Lung (tissue), 12 donors: Measurements from ENCODE around the gene IFNW1. TPM values are rescaled to one million over a fixed set of nuclear protein-coding genes. Genes with fewer than 3 reads are reported as not detected.
A peak's percentile ranks its signal among the peaks of the same experiment; 100 is the strongest.

Experiments
- ATAC-seq: fragments of 200-7000 bp; cut with Tn5 transposase; one replicate; pipeline ENCODE4 v1.9.1; 2020; ENCODE audit warnings: moderate number of reproducible peaks; ENCODE audit not compliant: insufficient read depth, low FRiP score
- DNase-seq, 3 donors: peaks; one replicate each; pipeline ENCODE4 v3.0.0-alpha.2; 2013 to 2017
- H3K27ac ChIP-seq, 2 donors: one replicate each; pipeline ENCODE4 v1.5.1; 2013; ENCODE audit warnings: mild to moderate bottlenecking in 2 of 2, moderate library complexity in 2 of 2, control low read depth in 1 of 2, inconsistent platforms in 1 of 2, low read depth in 1 of 2, low read length in 1 of 2
- H3K27me3 ChIP-seq, 3 donors: one replicate each; pipeline ENCODE4 v1.5.1; 2013; ENCODE audit warnings: low read length in 2 of 3; ENCODE audit not compliant: control insufficient read depth in 3 of 3, insufficient read depth in 3 of 3
- H3K36me3 ChIP-seq, 4 donors: one replicate each; pipeline ENCODE4 v1.5.1; 2013; ENCODE audit warnings: low read length in 4 of 4, mild to moderate bottlenecking in 1 of 4, moderate library complexity in 1 of 4; ENCODE audit not compliant: control insufficient read depth in 4 of 4, insufficient read depth in 4 of 4
- H3K4me1 ChIP-seq, 5 donors: one replicate each; pipeline ENCODE4 v1.5.1; 2013; ENCODE audit warnings: low read length in 5 of 5, mild to moderate bottlenecking in 2 of 5, moderate library complexity in 1 of 5; ENCODE audit not compliant: control insufficient read depth in 5 of 5, insufficient read depth in 5 of 5
- H3K4me3 ChIP-seq: one replicate; pipeline ENCODE4 v1.5.1; 2013; ENCODE audit warnings: mild to moderate bottlenecking, control low read depth, moderate library complexity
- H3K9ac ChIP-seq, 2 donors: one replicate each; pipeline ENCODE4 v1.5.1; 2013; ENCODE audit warnings: low read length in 2 of 2, control low read depth in 1 of 2; ENCODE audit not compliant: insufficient read depth in 1 of 2
- H3K9me3 ChIP-seq, 4 donors: one replicate each; pipeline ENCODE4 v1.5.1; 2013; ENCODE audit warnings: low read length in 3 of 4, mild to moderate bottlenecking in 1 of 4, moderate library complexity in 1 of 4; ENCODE audit not compliant: control insufficient read depth in 4 of 4, insufficient read depth in 3 of 4
- WGBS, 2 donors: extraction: QIAGEN DNeasy Blood & Tissue Kit; methylation state at CpG; one replicate each; pipeline ENCODE4 v1.1.7; 2013; 5-methylcytosine and 5-hydroxymethylcytosine counted together
- polyA plus RNA-seq, 2 donors: library from polyadenylated mRNA; stranded (reverse); fragments of 200-250 nt; gene quantifications; one replicate each; pipeline ENCODE4 v1.2.1, GENCODE V29; 2013
- total RNA-seq, 2 donors: library from RNA; depleted of rRNA in 1 of 2; stranded (reverse); fragments of >200 nt in 1 of 2; gene quantifications; one replicate each; pipeline ENCODE4 v1.2.1, GENCODE V29; 2014 to 2021
- TF ChIP-seq, protein P1 (sequence below): IDR thresholded peaks from 2 replicates; pipeline ENCODE4 v1.5.1; 2012; ENCODE audit warnings: mild to moderate bottlenecking; ENCODE audit errors: control extremely low read depth, extremely low read depth
- donor health status: control.
- donor health status: control.
- donor health status: Bipolar disorder and iron deficiency.
- donor health status: healthy.
- donor health status: DM: yes; HTN: yes; CAD: no.

Gene IFNW1
- total and polyA plus RNA-seq, 4 donors: not detected

DNA sequence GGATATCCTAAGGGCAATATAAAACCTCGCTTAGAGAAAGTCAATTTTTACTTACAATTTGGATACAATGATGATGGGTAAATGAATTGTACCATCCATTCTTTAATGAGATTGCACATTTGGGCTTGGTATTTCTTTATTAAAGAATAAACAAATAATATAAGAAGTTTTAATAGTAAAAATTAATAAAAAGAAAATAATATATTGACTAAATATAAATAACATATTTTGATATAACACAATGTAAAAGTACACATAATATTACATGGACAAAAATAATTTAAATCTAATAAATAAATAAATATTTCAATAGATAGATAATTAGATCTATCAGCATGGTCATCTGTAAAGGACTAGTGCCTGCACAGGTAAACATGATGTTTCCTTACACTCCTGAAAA, 23.9 kb upstream of the IFNW1 start:
- ATAC-seq (no peak), DNase-seq (no peak)
- Histone ChIP-seq H3K9me3 (no peaks in the 10 kb centered on the region), H3K27me3 (no peaks in the 10 kb centered on the region), H3K27ac (no peak overlapping the region), H3K9ac (no peak overlapping the region), H3K4me3 (no peak overlapping the region), H3K4me1 (no peaks in the 10 kb centered on the region), H3K36me3 (no peaks in the 10 kb centered on the region)
- TF ChIP-seq, protein P1, sequence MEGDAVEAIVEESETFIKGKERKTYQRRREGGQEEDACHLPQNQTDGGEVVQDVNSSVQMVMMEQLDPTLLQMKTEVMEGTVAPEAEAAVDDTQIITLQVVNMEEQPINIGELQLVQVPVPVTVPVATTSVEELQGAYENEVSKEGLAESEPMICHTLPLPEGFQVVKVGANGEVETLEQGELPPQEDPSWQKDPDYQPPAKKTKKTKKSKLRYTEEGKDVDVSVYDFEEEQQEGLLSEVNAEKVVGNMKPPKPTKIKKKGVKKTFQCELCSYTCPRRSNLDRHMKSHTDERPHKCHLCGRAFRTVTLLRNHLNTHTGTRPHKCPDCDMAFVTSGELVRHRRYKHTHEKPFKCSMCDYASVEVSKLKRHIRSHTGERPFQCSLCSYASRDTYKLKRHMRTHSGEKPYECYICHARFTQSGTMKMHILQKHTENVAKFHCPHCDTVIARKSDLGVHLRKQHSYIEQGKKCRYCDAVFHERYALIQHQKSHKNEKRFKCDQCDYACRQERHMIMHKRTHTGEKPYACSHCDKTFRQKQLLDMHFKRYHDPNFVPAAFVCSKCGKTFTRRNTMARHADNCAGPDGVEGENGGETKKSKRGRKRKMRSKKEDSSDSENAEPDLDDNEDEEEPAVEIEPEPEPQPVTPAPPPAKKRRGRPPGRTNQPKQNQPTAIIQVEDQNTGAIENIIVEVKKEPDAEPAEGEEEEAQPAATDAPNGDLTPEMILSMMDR: no peak
- 94 to 98% methylated on average over 1 of the region's 1 CpG for WGBS, 2 donors

DNA sequence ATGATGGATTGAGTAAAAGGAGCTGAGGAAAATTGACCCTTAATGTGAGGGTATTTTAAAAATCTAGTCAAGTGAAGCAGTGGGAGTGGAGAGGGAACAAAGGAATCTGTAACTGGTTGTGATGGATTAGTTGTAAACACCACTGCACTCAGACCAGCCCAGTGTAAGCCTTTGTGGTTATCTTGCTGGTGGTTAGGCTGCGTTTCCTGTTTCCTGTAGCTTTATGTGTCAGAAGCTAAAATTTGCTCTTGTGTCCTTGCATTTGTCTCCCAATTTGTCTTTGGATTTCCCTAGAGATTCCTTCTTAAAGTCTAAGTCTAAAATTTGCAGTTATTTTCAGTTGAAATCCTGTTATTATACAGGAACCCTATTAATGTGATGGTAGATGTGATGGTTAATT, 18.5 kb upstream of the IFNW1 start:
- ATAC-seq: no peak
- WGBS, 2 donors: 4 to 21% methylated on average over 1 of the region's 1 CpG
- H3K9me3 ChIP-seq: peaks cover 0 to 1% (median 0%) of the 10 kb centered on the region in 4 donors
- no peak overlapping the region for H3K27ac ChIP-seq
- no peak overlapping the region for H3K4me3 ChIP-seq
- H3K36me3 ChIP-seq: no peaks in the 10 kb centered on the region
- no peak for DNase-seq
- TF ChIP-seq, protein P1: no peak
- no peaks in the 10 kb centered on the region for H3K4me1 ChIP-seq
- H3K27me3 ChIP-seq: no peaks in the 10 kb centered on the region
- no peak overlapping the region for H3K9ac ChIP-seq

DNA sequence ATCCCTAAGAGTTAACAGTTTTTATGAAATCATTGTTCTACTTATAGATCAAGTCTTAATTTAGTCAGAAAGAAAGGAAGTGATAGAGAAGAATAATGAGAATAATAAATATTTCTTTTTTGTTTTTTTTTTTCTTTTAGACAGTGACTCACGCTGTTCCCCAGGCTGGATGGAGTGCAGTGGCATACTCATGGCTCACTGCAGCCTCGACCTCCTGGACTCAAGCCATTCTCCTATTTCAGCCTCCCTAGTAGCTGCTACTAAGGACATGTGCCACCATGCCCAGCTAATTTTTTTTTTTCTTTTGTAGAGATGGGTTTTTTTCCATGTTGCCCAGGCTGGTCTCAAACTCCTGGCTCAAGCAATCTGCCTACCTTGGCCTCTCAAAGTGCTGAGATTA, 13.9 kb upstream of the IFNW1 start:
- no peak overlapping the region for H3K27ac ChIP-seq
- TF ChIP-seq, protein P1: no peak
- no peak overlapping the region for H3K4me3 ChIP-seq
- ATAC-seq: no peak
- H3K9ac ChIP-seq: no peak overlapping the region
- H3K27me3 ChIP-seq: no peaks in the 10 kb centered on the region
- peaks cover 0 to 2% (median 0%) of the 10 kb centered on the region in 5 donors for H3K4me1 ChIP-seq
- DNase-seq: no peak
- no peaks in the 10 kb centered on the region for H3K36me3 ChIP-seq
- peaks cover 0 to 1% (median 0%) of the 10 kb centered on the region in 4 donors for H3K9me3 ChIP-seq
- WGBS, 2 donors: 77 to 81% methylated on average over 2 of the region's 2 CpGs

DNA sequence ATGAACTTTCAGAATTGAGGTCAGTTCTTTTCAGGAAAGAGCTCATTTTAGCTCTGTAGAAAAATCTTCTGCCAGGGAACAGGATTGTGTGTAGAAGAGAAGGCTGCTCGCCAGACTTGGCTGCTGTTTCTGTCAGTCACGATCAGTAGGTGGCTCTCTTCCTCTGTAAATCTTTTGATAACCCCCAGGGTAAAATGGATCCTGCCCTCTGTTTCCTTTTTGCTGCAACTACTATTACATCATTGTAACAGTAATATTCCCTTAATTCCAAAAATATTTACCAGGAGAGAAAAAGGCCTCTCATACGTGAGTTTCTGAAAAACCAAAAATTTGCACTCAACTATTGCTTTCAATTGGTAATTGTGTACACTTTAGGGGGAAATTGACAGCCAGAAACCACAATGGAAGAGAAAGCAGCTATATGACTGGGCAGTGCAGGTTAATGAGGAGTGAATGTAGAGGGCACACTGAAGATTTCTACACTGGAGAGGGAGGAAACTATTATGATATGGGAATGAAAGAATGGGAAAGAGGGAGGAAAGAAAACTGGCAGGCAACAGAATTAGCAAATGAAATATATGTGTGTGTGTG, 12.5 kb upstream of the IFNW1 start:
- TF ChIP-seq, protein P1: no peak

More for the DNA sequence above, 12.5 kb upstream of the IFNW1 start:
- H3K9ac ChIP-seq: no peak overlapping the region
- H3K4me3 ChIP-seq: no peak overlapping the region
- no peak overlapping the region for H3K27ac ChIP-seq
- no peaks in the 10 kb centered on the region for H3K27me3 ChIP-seq
- H3K36me3 ChIP-seq: no peaks in the 10 kb centered on the region
- 5 to 22% methylated on average over 3 of the region's 3 CpGs for WGBS, 2 donors
- DNase-seq (peak in 2 of 3 donors; percentile 1 to 19), ATAC-seq (no peak)
- peaks cover 0 to 2% (median 0%) of the 10 kb centered on the region in 5 donors for H3K4me1 ChIP-seq
- peaks cover 0 to 5% (median 0%) of the 10 kb centered on the region in 4 donors for H3K9me3 ChIP-seq
